ENCODE measurements around the gene ATP9B.
A peak's percentile ranks its signal among the peaks of the same experiment; 100 is the strongest.

Gene ATP9B

GRCh38 chr18:79068937-79069716, at the start of gene ATP9B:
Gene ATP9B, plus strand, starts transcription at chr18:79069394. Its CDS starts 17 bp downstream, at chr18:79069411.
- DNase-seq, result peak; percentile 100
- TF ChIP-seq GATA1 (IDR thresholded peaks at IDR 0.05; ENCODE audit: low read depth, low read length) (no peak), POLR2A (IDR thresholded peaks at IDR 0.05; ENCODE audit: low read length) (peak; percentile 75)

- TF ChIP-seq GATA1 (IDR thresholded peaks at IDR 0.05; ENCODE audit: low read depth, low read length), result no peak
- no peak for DNase-seq
Observed at GRCh38 chr18:79019881-79020280, 49.3 kb upstream of the ATP9B start.

GRCh38 chr18:79022603-79023002, 46.6 kb upstream of the ATP9B start:
- no peak for DNase-seq
- TF ChIP-seq GATA1 (IDR thresholded peaks at IDR 0.05; ENCODE audit: low read depth, low read length) (no peak), POLR2A (IDR thresholded peaks at IDR 0.05; ENCODE audit: low read length) (no peak)

GRCh38 chr18:79026491-79026890, 42.7 kb upstream of the ATP9B start:
- TF ChIP-seq POLR2A (IDR thresholded peaks at IDR 0.05; ENCODE audit: low read length) (no peak), GATA1 (IDR thresholded peaks at IDR 0.05; ENCODE audit: low read depth, low read length) (no peak)
- DNase-seq, result no peak

- TF ChIP-seq POLR2A (IDR thresholded peaks at IDR 0.05; ENCODE audit: low read length) (no peak), GATA1 (IDR thresholded peaks at IDR 0.05; ENCODE audit: low read depth, low read length) (no peak)
- no peak for DNase-seq
Observed at GRCh38 chr18:79030680-79031079, 38.5 kb upstream of the ATP9B start.

GRCh38 chr18:79042276-79042675, 26.9 kb upstream of the ATP9B start:
- DNase-seq, result no peak
- TF ChIP-seq POLR2A (IDR thresholded peaks at IDR 0.05; ENCODE audit: low read length) (no peak), GATA1 (IDR thresholded peaks at IDR 0.05; ENCODE audit: low read depth, low read length) (no peak)

- TF ChIP-seq POLR2A (IDR thresholded peaks at IDR 0.05; ENCODE audit: low read length) (no peak), GATA1 (IDR thresholded peaks at IDR 0.05; ENCODE audit: low read depth, low read length) (no peak)
- DNase-seq, result no peak
Observed at GRCh38 chr18:79043288-79043687, 25.9 kb upstream of the ATP9B start.

- TF ChIP-seq GATA1 (IDR thresholded peaks at IDR 0.05; ENCODE audit: low read depth, low read length) (no peak), POLR2A (IDR thresholded peaks at IDR 0.05; ENCODE audit: low read length) (no peak)
- no peak for DNase-seq
Observed at GRCh38 chr18:79046522-79046921, 22.7 kb upstream of the ATP9B start.

GRCh38 chr18:79047556-79048244, 21.5 kb upstream of the ATP9B start:
- no peak for DNase-seq
- TF ChIP-seq GATA1 (IDR thresholded peaks at IDR 0.05; ENCODE audit: low read depth, low read length), result no peak
- no peak for TF ChIP-seq POLR2A (IDR thresholded peaks at IDR 0.05; ENCODE audit: low read length)

- no peak for DNase-seq
- TF ChIP-seq GATA1 (IDR thresholded peaks at IDR 0.05; ENCODE audit: low read depth, low read length) (no peak), POLR2A (IDR thresholded peaks at IDR 0.05; ENCODE audit: low read length) (no peak)
Observed at GRCh38 chr18:79048245-79048632, 21.0 kb upstream of the ATP9B start.

GRCh38 chr18:79049506-79049905, 19.7 kb upstream of the ATP9B start:
- no peak for DNase-seq
- TF ChIP-seq POLR2A (IDR thresholded peaks at IDR 0.05; ENCODE audit: low read length) (no peak), GATA1 (IDR thresholded peaks at IDR 0.05; ENCODE audit: low read depth, low read length) (no peak)

GRCh38 chr18:79050005-79050404, 19.2 kb upstream of the ATP9B start:
- no peak for DNase-seq
- TF ChIP-seq POLR2A (IDR thresholded peaks at IDR 0.05; ENCODE audit: low read length) (no peak), GATA1 (IDR thresholded peaks at IDR 0.05; ENCODE audit: low read depth, low read length) (no peak)

GRCh38 chr18:79056827-79057367, 12.3 kb upstream of the ATP9B start:
- TF ChIP-seq GATA1 (IDR thresholded peaks at IDR 0.05; ENCODE audit: low read depth, low read length), result no peak
- DNase-seq, result no peak

- TF ChIP-seq POLR2A (IDR thresholded peaks at IDR 0.05; ENCODE audit: low read length) (no peak), GATA1 (IDR thresholded peaks at IDR 0.05; ENCODE audit: low read depth, low read length) (no peak)
- DNase-seq, result no peak
Observed at GRCh38 chr18:79058007-79058406, 11.2 kb upstream of the ATP9B start.

- DNase-seq, result no peak
- TF ChIP-seq POLR2A (IDR thresholded peaks at IDR 0.05; ENCODE audit: low read length), result no peak
- no peak for TF ChIP-seq GATA1 (IDR thresholded peaks at IDR 0.05; ENCODE audit: low read depth, low read length)
Observed at GRCh38 chr18:79062806-79063205, 6.4 kb upstream of the ATP9B start.
